GM20431 (cell line): ENCODE results near the gene BBC3.
"Not testable (repeated sequence)": the region's sequence is repeated elsewhere in the genome, so short reads cannot be mapped to it uniquely, and the experiment has no call there.

Experiments
- in situ Hi-C: fragments of 300-500 bp; cut with MseI, MboI; formaldehyde crosslinking; loops from one replicate; pipeline ENCODE4 v1.15.0; 2020; ENCODE audit warnings: low sequenced_read_pairs; ENCODE audit not compliant: unreplicated experiment

Gene BBC3

GRCh38 chr19:47258895-47259555 lies 28.0 kb upstream of the BBC3 start:
- in situ Hi-C loops, result no loop called here

- in situ Hi-C loops, result no loop called here
Measured at GRCh38 chr19:47258434-47258833, 27.4 kb upstream of the BBC3 start.

GRCh38 chr19:47257411-47258169 lies 26.6 kb upstream of the BBC3 start:
- in situ Hi-C loops, result no loop called here

GRCh38 chr19:47256693-47257410 lies 25.9 kb upstream of the BBC3 start:
- in situ Hi-C loops, result no loop called here

GRCh38 chr19:47255879-47256692 lies 25.1 kb upstream of the BBC3 start, which contains the start of gene CCDC9:
TSS of gene CCDC9 (plus strand) at chr19:47256525. CDS start at chr19:47258401, 1,876 bp downstream.
- in situ Hi-C loops, result no loop called here

- in situ Hi-C loops, result no loop called here
Measured at GRCh38 chr19:47253970-47254369, 23.0 kb upstream of the BBC3 start.

- in situ Hi-C loops, result no loop called here
Measured at GRCh38 chr19:47253467-47253881, 22.5 kb upstream of the BBC3 start.

- in situ Hi-C loops, result not testable (repeated sequence)
Measured at GRCh38 chr19:47253016-47253415, 22.0 kb upstream of the BBC3 start.

GRCh38 chr19:47247308-47247990 lies 16.4 kb upstream of the BBC3 start:
- in situ Hi-C loops, result no loop called here

GRCh38 chr19:47243776-47244547 lies 13.0 kb upstream of the BBC3 start:
- in situ Hi-C loops, result no loop called here

- in situ Hi-C loops, result no loop called here
Measured at GRCh38 chr19:47243364-47243775, 12.4 kb upstream of the BBC3 start.

GRCh38 chr19:47241919-47242577 lies 11.0 kb upstream of the BBC3 start:
- in situ Hi-C loops, result no loop called here

GRCh38 chr19:47240996-47241918 lies 10.3 kb upstream of the BBC3 start:
- in situ Hi-C loops, result no loop called here

- in situ Hi-C loops, result no loop called here
Measured at GRCh38 chr19:47240556-47240955, 9.6 kb upstream of the BBC3 start.

GRCh38 chr19:47239610-47240296 lies 8.8 kb upstream of the BBC3 start:
- in situ Hi-C loops, result no loop called here

- in situ Hi-C loops, result no loop called here
Measured at GRCh38 chr19:47239152-47239551, 8.2 kb upstream of the BBC3 start.
